ENCODE data around the gene YY1.
"Not testable (repeated sequence)": the region's sequence is repeated elsewhere in the genome, so short reads cannot be mapped to it uniquely, and the experiment has no call there.

The YY1 gene

GRCh38 chr14:100213956-100214769 lies 24.8 kb upstream of the YY1 start:
- DNase-seq (ENCODE audit: low read depth) = peak; percentile 91

GRCh38 chr14:100214770-100215083 lies 24.2 kb upstream of the YY1 start:
- DNase-seq (ENCODE audit: low read depth) = no peak

- DNase-seq (ENCODE audit: low read depth) = no peak
Observed at GRCh38 chr14:100215330-100215885, 23.5 kb upstream of the YY1 start.

- no peak for DNase-seq (ENCODE audit: low read depth)
Observed at GRCh38 chr14:100219126-100219785, 19.7 kb upstream of the YY1 start.

- peak; percentile 64 for DNase-seq (ENCODE audit: low read depth)
Observed at GRCh38 chr14:100221533-100222223, 17.3 kb upstream of the YY1 start.

- no peak for DNase-seq (ENCODE audit: low read depth)
Observed at GRCh38 chr14:100222224-100223093, 16.5 kb upstream of the YY1 start.

- DNase-seq (ENCODE audit: low read depth) = no peak
Observed at GRCh38 chr14:100223332-100224201, 15.4 kb upstream of the YY1 start.

GRCh38 chr14:100224229-100224866 lies 14.6 kb upstream of the YY1 start:
- no peak for DNase-seq (ENCODE audit: low read depth)

GRCh38 chr14:100225169-100225568 lies 13.8 kb upstream of the YY1 start:
- DNase-seq (ENCODE audit: low read depth) = no peak

- DNase-seq (ENCODE audit: low read depth) = no peak
Observed at GRCh38 chr14:100230361-100230760, 8.6 kb upstream of the YY1 start.

- DNase-seq (ENCODE audit: low read depth) = no peak
Observed at GRCh38 chr14:100234511-100234910, 4.4 kb upstream of the YY1 start.

- DNase-seq (ENCODE audit: low read depth) = not testable (repeated sequence)
Observed at GRCh38 chr14:100236271-100236818, 2.6 kb upstream of the YY1 start.

GRCh38 chr14:100236881-100237280 lies 2.1 kb upstream of the YY1 start:
- no peak for DNase-seq (ENCODE audit: low read depth)

- peak; percentile 79 for DNase-seq (ENCODE audit: low read depth)
Observed at GRCh38 chr14:100237735-100238418, 1.1 kb upstream of the YY1 start.

GRCh38 chr14:100239211-100239839 lies 381 bp downstream of the YY1 start:
- peak; percentile 23 for DNase-seq (ENCODE audit: low read depth)

- DNase-seq (ENCODE audit: low read depth) = peak; percentile 95
Observed at GRCh38 chr14:100239840-100240667, 1.1 kb downstream of the YY1 start.

- DNase-seq (ENCODE audit: low read depth) = no peak
Observed at GRCh38 chr14:100240668-100241032, 1.7 kb downstream of the YY1 start.

- no peak for DNase-seq (ENCODE audit: low read depth)
Observed at GRCh38 chr14:100241279-100241678, 2.3 kb downstream of the YY1 start.
